GM18868 (cell line): ENCODE results near the gene STIM2.
"Not testable (repeated sequence)": the region's sequence is repeated elsewhere in the genome, so short reads cannot be mapped to it uniquely, and the experiment has no call there.

Source experiments
- ATAC-seq: cut with Tn5 transposase; IDR thresholded peaks from one replicate; pipeline ENCODE4 v1.9.1; 2021; ENCODE audit warnings: mild to moderate bottlenecking, moderate library complexity; ENCODE audit not compliant: unreplicated experiment

Gene STIM2

DNA sequence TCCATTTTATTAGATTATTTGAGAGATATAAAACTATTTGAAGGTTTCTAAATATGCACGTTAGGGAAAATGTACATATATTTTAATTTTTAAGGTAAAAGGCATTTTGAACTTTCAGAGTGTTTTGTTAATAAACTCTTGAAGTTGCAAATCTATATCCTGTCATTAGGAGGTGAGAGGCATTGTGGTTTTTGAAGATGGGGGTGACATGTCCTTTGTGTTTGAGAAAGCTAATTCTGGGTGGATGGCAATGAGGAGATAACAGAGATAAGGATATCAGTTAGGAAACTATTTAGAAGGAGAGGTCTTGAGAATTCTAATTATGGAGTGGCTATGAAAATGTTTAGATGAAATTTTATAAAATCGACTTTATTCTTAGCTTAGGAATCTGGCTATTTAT is 6.1 kb downstream of the STIM2 start:
- no peak for ATAC-seq

- no peak for ATAC-seq
Measured at GRCh38 chr4:26867914-26868684, 7.5 kb downstream of the STIM2 start.

DNA sequence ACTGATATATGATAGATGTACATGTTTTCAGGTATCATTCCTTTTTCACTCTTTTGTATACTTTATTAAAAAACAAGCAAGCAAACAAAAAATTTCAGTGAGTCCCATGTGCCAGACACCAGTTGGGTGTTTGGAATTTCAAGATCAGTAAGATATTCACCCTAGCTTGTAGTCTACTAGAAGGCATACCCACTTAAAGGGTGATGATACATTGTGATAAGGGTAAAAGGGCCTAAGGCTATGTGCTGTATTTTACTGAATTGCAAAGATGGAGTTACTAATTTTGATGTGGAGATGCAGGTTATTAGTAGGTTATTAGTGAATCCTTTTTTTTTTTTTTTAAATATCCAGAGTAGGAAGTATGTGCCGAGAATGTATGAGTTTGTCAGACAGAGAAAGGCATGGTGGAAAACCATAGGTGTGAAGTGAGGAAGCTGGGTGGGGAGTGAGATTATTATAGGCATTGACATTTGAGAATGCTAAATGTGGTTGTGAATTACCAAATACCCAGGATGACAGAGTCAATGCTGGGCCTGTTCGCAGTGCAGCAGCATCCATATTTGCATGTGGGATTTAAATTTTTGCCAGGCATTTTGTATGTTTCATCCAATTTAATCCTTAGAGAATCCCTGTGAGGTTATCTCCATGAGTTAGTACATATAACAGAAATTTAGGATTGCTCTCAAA is 10.1 kb downstream of the STIM2 start:
- no peak for ATAC-seq

DNA sequence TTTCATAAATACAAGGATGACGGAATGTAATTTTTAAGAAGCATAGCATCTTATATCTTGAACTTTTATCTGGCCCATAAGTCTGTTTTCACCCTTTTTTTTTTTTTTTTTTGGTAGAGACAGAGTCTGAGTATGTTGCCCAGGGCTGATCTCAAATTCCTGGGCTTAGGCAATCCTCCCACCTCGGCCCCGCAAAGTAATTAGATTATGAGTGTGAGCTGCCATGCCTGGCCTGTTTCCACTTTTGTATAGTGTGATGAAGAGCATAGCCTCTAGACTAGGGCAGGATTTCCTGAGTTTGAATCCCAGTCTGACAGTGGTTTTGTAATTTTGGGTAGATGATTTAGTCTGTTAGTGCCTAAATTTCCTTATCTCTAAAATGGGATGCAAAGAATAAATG is 11.0 kb downstream of the STIM2 start:
- ATAC-seq, result no peak

DNA sequence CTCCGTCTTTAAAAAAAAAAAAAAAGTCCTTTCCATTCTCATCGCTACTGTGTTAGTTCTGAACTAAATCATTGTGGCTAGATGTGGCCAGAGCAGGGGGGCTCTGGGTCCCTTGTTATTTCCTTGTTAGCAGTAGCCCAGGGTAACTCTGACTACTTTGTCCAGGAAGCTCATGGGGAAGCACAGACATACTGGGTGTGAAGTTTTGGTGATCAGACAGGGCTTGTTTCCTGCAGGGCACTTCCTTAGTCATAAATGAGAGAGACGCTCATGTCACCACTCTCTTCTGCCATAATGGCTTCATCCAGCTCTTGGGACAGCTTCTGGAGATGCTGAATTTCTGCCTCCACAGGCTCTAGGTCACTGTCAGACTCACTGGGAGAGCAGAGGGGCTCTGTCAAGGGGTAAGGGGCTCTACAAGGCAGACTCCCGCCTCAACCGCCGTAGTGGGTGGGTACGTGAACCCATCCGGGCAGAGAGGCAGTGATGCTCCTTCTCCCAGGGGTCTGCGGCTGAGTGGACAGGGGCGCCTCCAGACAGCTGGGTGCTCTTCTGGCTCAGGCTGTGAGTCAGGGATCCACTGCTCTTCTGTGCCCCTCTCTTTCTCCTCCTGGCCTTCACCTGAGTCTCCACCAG is 12.9 kb downstream of the STIM2 start:
- peak; percentile 87 for ATAC-seq

DNA sequence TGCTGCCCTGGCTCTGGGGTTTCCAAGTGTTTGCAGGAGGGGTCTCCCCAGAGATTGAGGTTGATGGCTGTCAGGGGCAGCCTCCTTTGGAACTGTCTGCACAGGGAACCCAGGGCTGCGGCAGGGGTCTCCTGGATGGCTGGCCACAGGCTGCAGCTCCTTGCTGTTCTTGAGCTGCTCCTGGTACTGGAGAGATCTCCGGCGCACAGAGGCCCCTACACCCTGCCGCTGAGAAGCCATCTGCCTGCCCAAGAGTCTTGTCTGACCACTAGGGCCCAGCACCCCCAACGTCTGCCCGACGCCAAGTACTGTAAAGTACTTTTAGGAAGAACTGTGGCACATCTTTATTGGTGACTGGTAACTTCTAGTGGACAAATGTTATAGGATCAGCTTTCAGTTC is 13.5 kb downstream of the STIM2 start:
- no peak for ATAC-seq

GRCh38 chr4:26877406-26877805 is 16.8 kb downstream of the STIM2 start:
- no peak for ATAC-seq

DNA sequence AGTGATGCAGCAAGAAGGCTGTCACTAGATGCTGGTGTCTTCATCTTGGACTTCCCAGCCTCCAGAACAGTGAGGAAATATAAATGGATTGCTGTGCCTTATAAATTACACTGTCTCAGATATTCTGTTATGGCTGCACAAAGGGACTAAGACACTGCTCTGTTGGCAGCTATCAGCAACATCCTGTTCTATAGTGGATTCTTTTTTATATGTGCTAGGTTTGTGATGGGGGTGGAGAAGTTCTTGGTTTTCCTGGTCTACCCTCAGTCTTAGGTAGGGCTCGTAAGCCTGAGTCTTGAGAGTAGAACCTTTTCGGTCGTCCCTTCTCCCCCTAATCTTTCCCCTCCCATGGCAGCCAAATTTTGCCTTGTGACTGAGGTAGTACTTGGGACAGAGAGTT is 17.3 kb downstream of the STIM2 start:
- ATAC-seq, result no peak

DNA sequence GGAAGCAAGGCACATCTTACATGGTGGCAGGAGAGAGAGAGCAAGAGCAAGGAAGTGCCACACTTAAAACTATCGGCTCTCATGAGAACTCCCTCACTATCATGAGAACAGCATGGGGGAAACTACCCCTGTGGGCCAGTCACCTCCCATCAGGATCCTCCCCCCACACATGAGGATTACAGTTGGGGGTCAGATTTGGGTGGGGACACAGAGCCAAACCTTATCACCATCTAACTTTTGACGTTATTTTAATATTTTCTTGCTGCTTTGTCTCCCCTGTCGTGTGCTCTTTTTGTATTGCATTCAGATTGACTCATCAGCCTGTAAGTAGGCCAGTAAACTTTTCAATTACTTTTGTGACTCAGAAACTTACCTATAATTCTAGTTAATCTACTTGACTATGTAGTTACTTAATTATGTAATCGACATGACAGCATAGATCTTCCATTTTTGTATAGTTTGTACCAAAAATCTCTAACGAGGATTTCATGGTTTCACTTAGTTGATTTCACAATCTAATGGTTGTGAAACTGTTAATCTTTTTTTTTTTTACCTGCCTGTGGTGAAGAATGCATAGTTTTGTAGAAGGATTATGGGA is 18.3 kb downstream of the STIM2 start:
- no peak for ATAC-seq

DNA sequence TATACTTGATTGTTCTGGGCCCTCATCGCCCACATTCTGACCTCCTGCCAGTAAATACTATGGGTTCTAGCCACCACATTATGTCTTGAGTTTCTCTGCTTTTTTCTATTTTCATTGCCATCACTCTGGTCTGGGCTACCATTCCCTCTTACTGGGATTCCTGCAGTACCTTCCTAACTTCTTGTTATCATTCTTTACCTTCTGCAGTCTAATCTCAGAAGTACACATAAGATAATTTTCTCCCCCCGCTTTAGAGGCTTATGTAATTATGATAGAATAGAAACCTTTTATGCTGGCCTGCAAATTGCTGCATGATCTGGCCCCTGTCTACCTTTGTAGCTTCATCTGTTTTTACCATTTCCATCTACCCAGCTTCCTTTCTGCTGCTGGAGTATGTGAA is 19.2 kb downstream of the STIM2 start:
- ATAC-seq, result no peak

DNA sequence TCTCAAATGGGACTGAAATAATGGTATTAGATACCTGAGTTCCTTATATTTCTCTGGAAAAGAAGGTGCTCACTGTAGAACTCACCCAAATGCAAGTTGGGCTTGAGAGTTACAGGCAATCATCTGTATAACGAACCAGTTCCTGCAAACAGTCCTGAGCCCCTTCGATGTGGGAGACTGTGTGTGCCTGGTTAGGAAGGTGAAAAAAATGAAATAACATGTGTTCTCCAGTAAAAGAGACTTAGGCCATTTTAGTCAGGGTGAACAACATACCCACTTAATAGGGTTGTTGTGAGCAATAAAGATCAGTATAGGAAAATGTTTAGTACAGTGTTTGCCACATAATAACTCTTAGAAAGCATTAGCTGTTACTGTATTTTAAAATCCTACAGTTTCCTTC is 23.4 kb downstream of the STIM2 start:
- no peak for ATAC-seq

GRCh38 chr4:26884486-26884988 is 23.9 kb downstream of the STIM2 start:
- ATAC-seq, result peak; percentile 65

- ATAC-seq, result peak; percentile 72
Measured at GRCh38 chr4:26885912-26886274, 25.3 kb downstream of the STIM2 start.

GRCh38 chr4:26887143-26887542 is 26.5 kb downstream of the STIM2 start:
- no peak for ATAC-seq

DNA sequence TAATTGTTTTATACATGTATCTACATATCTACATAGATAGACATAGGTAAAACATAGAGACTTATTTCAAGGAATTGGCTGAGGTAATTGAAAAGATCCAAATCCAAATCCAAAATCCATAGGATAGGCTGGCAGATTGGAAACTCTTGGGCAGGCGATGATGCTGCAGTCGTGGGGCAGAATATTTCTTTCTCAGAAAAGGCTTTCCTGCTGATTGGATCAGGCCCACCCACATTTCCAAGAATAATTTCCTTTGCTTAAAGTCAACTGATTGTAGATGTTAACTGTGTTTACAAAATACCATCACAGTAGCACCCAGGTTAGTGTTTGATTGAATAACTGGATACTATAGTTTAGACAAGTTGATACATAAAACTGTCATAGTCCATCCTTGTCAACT is 27.2 kb downstream of the STIM2 start:
- ATAC-seq, result no peak

- no peak for ATAC-seq
Measured at GRCh38 chr4:26889356-26889755, 28.7 kb downstream of the STIM2 start.

DNA sequence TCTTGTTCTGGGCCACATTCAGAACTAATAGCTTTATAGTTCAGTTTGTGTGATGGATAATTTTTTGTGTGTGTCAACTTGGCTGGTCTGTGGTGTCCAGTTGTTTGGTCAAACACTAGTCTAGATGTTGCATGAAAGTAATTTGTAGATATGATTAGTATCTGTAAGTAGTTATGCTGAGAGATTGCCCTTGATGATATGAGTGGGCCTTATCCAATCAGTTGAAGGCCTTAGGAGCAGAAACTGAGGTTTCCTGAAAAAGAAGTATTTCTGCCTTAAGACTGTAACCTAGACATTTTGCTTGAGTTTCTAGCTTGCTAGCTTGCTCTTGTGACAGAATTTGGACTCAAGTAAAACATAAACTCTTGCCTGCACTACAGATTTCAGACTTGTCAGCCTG is 30.4 kb downstream of the STIM2 start:
- ATAC-seq, result no peak

DNA sequence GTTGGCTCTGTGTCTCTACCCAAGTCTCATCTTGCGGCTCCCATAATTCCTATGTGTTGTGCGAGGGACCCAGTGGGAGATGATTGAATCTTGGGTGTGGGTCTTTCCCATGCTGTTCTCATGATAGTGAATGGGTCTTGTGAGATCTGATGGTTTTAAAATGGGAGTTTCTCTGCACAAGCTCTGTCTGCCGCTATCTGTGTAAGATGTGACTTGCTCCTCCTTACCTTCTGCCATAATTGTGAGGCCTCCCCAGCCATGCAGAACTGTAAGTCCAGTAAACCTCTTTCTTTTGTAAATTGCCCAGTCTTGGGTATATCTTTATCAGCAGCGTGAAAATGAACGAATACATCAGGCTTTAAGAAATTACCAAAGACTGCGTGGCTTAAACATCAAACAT is 31.2 kb downstream of the STIM2 start:
- no peak for ATAC-seq

DNA sequence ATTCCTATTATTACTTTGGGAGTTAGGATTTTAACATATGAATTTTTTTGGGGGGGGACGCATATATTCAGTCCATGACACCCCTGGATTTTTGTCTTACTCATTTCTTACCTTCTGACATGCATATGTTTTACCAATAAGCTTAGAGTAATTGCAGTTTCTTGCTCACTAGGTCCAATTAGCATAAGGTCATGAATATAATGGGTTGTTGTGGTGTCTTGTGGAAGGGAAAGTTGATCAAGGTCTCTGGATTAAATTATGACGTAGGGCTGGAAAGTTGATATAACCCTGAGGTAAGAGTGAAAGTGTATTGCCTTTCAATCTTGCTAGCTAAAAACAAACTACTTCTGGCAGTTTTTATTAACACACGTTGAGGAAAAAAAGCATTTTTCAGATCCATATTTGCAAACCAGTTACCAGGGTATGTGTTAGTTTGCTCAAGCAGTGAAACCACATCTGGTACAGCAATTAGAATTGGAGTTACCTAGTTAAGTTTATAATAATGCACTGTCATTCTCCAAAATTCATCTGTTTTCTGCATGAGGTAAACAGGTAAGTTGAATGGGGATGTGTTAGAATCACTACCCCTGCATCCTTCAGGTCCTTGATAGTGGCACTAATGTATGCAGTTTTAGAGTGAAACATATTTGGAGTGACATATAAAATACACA is 32.0 kb downstream of the STIM2 start:
- no peak for ATAC-seq

DNA sequence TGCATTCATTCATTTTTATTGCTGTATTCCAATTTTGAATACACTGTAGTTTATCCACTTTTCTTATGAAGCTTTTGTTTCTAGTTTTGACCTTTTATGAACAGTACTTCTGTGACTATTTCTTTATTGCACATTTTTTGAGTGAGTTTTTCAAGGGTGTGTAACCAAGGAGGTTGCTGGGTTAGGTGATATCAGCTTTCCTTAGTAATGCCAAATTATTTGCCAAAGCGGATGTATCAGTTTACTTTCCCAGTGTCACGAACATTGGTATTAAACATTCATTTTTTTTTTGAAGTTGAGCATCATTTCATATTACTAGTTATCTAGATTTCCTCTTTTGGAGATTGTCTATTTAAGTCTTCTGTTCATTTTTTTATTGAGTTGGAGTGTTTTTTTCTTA is 32.9 kb downstream of the STIM2 start:
- no peak for ATAC-seq

DNA sequence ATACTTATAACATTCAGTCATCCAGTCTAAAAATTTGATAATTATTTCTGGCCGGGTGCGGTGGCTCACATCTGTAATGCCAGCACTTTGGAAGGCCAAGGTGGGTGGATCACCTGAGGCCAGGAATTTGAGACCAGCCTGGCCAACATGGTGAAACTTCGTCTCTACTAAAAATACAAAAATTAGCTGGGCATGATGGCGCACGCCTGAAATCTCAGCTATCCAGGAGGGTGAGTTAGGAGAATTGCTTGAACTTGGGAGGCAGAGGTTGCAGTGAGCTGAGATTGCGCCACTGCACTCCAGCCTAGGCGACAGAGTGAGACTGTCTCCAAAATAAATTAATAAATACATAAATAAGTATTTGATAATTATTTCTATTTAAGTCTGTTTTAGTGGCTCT is 34.2 kb downstream of the STIM2 start:
- not testable (repeated sequence) for ATAC-seq
